GM21737 (cell line): Measurements from ENCODE around the gene RGS1.

Experiments used
- ATAC-seq: cut with Tn5 transposase; IDR thresholded peaks from one replicate; pipeline ENCODE4 v1.9.1; 2021; ENCODE audit warnings: mild to moderate bottlenecking, moderate library complexity; ENCODE audit not compliant: unreplicated experiment

The RGS1 gene

DNA sequence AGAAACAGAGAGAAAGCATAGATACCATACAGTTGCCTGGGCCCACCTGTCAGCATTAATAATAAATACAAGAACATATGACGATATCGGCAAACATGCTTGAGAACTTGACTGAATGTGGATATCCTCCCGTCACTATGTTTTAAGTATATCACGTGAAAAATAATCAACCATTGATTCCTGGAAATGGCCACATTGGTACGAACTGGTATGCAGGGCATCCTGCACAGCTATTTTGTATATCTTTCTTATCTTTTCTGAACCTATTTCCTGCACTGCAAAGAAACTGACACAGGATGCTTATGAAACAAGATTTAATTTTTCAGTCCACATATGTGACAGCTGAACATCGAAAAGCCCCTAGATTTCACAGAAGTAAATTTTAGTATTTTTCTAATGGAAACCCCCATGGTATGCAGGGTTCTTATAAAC, 22.8 kb upstream of the RGS1 start:
- no peak for ATAC-seq

DNA sequence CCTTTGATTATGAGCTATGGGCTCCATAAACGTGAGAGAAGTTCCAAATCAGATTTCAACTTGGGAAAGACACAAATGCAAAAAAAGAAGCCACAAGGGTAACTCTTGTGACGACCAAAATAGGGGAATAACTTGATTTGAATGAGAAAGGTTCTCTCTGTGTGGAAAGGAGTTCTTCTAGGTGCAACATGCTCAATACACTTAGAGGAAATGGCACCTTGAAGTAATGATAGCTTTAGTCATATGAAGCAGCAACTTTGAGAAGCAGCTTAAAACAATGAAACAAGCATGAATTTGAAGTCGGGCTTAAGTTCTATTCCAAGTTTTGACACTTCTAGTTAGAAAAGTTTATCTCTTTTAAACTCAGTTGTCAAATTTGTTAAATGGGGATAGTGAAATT, 21.8 kb upstream of the RGS1 start:
- no peak for ATAC-seq

DNA sequence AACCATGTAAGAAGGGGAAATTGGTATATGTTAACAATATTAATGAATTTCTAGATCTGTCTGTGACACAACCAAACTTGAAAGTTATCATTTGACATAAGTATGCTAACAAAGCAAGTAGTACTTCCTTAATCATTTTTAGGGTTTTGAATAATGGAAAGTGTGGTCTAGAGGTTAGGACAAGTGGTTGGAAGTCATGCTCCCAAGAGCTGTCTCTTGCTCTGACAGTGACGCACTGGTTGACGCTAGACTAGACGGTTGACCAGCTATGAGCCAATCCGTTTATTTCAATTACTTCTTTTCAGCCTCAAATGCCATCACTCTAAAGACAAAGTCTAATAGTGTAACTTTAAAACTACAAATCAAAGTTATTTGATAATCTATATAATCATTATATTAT, 20.7 kb upstream of the RGS1 start:
- no peak for ATAC-seq

- ATAC-seq = no peak
Measured at GRCh38 chr1:192555399-192555798, 20.2 kb upstream of the RGS1 start.

DNA sequence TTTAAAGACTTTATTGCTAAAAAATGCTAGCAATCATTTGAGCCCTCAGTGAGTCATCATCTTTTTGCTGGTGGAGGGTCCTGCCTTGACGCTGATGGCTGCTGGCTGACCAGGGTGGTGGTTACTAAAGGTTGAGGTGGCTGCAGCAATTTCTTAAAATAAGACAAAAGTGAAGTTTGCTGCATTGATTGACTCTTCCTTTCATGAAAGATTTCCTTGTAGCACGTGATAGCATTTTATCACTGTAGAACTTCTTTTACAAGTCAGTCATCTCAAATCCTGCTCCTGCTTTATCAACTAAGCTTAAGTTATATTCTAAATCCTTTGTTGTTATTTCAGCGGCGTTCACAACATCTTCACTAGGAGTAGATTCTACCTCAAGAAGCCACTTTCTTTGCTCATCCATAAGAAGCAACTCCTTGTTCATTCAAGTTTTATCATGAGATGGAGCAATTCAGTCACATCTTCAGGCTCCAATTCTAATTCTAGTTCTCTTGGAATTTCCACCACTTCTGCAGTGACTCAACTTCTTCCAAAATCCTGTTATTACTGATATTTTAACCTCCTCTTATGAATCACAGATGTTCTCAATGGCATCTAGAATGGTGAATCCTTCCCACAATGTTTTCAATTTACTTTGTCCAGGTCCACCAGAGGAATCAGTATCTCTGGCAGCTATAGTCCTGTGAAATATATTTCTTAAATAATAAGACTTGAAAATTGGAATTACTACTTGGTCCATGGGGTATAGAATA, 17.6 kb upstream of the RGS1 start:
- ATAC-seq = no peak

GRCh38 chr1:192559115-192560006, 16.2 kb upstream of the RGS1 start:
- ATAC-seq = peak; percentile 53

DNA sequence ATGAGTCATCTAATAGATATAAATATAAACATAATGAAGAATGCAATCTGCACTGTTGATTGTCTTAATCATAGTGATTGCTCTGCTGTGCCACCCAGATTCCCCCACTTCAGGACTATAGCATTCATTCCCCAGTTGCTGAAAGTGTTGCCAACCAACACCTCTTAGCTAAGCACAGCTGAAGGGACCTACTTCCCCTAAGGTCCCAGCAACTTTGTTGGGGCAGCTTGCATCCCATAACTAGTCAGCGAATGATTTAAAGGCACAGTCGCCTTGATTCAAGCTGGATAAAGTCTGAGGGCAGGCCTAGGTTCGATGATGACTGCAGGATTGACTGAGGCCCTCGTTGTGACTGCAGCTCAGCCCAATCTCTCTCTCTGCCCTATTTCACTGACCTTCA, 14.3 kb upstream of the RGS1 start:
- no peak for ATAC-seq

DNA sequence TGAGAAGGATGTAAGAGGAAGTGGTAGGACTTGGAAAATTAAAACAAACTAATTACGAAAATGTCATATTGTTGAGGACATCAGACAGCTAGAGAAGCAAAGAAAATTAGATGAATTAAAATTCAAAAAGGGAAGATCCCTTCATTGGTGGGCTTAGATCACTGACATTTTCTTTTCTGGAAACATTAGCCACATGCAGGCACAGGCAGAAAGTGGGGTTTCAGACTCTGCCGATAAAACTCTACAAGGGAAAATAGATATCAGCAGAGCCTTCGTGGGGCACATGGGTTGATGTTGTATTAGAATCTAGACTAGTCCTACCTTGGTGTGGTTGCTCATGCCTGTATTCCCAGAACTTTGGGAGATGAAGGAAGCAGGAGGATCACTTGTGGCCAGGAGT, 12.4 kb upstream of the RGS1 start:
- no peak for ATAC-seq

DNA sequence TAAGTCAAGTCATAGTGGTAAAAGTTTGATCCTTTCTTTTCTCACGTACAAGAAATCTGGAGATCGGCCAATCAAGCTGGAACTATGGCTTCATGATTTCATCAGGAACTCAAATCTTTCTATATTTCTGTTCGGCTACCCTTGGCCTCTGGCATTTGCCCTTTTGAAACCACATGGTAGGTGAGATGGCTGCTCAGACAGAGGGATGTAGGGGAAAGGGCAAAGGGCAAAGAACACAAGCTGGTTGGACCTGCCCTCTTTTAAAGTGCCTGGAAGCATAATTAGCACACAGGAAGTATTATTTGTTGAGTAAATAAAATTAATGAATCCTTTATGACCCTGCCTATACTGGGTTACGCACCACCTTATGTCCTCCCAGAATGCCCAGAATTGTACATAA, 11.5 kb upstream of the RGS1 start:
- no peak for ATAC-seq

DNA sequence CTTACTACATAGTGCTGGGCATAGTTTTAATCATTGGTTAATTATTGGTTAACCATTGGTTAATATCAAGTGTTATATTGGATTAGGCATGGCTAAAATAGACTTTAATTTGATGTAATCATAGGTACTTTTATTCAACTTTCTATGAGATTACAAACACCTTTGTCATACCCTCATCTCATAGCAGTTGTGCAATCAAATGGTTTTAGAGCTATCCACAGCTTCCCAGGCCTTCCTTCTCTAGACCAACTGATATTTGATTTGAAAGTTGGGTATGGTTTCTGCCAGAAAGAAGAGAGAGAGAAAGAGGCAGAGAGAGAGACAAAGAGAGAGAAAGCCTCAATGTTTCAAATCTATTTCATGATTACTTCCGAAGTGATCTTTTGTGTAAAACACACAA, 9.6 kb upstream of the RGS1 start:
- no peak for ATAC-seq

DNA sequence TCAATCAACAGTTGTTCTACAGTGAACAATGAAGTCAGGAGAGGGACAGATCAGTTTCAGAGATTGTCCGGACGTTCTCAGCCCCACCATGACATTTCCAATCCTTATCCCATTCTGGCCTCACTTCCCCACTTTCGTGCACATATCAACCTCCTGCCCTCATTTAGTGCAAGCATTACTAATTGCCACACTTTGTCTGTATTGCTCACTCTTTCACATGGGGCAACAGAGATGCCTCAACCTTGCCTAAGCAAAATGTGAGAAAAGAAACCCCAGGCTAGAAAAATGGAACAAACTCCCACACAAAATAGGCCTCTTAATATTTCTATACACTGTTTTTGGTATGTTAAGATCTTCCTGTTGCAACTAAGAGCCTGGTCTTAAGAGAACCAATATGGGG, 8.9 kb upstream of the RGS1 start:
- ATAC-seq = no peak

DNA sequence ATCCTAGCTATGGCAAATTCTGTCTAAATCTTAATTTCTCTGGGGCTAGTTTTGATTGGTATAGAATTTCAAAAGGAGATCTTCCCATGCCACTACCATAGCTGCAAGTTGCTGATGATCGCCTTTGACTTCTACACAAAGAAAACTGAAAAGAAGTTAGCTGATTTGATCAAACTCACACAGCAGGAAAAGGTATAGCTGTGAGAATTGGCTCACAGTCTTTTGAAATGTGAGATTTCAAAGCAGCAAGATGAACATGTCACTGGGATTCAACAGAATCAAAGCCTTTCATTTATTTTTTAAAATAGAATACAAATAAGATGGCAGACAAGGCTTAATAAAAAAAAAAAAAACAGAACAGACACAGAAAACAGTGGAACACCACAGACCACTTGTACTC, 7.5 kb upstream of the RGS1 start:
- ATAC-seq = no peak

DNA sequence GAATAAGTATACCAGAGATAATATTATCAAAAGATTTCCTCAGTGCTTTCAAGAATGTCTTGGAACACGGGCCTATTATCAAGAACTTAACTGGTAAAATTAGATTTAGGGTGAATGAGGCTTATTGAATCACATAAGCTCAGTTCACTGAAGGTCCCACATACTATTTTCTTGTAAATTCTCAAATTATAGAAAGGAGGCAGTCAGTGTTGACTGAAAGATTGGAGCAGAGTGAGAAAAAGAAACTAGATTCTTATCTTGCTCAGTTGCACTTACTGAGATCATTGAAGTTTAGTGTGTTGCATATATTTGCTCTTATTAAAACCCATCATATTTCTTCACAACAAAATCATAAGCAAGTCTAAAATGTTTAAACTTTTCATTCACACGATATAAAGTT, 3.9 kb upstream of the RGS1 start:
- ATAC-seq = no peak

DNA sequence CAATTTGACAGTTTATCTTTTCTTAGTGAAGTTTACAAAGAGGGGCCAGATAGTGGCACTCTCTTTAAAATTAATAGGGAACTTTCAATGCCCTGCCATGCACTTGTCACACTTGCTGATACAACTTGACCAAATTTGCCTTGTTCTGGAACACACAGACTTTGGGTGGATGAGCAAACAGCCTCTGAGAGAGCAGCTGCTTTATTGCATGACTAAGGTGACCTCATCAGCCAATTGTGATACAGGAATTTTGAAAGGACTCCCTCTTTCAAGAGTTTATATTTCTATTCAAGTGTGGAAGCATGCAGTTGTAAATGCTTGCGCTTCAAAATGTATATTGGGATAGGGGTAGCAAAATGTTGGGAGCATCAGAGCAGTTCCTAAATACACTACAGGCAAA, 2.1 kb upstream of the RGS1 start:
- no peak for ATAC-seq

DNA sequence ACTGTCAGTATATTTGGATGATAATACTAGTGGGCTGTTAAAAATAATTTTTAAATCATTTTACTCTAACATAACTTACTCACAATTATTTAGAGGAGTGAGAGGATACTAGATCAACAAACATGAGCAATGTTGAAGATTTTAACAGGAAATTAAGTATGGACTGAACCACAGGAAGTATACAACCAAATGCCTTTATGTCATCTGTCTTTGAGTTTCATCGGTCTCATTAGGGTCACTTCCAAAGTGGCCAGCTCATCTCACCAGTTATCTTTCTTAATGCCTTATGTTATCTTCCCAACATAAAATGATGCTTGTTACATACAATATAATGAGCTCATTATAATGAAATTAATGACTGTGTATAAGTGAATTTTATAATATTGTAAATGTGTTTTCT, 1.5 kb upstream of the RGS1 start:
- ATAC-seq = no peak

DNA sequence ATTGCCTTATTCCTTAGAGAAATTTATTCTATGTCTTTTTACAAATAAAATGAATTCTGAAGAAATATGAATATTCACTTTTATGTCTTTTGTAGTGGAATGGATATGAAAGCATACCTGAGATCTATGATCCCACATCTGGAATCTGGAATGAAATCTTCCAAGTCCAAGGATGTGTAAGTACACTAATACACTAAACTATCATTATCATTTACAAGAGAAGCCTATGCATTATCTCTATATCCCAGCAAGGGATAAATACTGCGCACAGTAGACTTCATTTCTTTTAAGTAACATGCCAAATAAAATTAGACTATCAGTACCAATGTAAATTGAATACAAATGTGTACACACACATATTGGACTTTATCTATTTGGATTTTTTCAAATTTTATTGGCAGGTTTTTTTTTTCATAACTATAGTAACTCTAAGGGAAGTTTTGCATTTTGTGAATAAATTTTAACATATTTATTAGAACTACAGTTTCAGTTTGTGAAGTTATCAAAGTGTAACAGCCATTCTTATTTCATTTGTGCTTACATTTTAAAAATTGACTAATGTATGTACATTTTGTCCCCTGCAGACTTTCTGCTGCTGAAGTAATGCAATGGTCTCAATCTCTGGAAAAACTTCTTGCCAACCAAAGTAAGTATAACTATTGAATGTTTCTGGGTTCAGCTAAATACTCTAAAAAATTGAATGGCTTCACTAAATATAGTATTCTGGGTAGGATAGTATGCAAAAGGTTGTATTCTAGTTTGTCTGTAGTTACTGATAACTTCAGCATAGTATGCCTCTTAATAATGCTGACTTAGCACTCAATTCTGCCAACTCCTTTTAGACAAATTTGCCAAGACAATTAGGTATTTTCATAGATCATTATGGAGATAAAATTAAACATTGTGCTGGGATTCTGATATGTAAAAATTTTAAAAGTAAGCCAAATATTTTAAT, 894 bp downstream of the RGS1 start:
- ATAC-seq = no peak

DNA sequence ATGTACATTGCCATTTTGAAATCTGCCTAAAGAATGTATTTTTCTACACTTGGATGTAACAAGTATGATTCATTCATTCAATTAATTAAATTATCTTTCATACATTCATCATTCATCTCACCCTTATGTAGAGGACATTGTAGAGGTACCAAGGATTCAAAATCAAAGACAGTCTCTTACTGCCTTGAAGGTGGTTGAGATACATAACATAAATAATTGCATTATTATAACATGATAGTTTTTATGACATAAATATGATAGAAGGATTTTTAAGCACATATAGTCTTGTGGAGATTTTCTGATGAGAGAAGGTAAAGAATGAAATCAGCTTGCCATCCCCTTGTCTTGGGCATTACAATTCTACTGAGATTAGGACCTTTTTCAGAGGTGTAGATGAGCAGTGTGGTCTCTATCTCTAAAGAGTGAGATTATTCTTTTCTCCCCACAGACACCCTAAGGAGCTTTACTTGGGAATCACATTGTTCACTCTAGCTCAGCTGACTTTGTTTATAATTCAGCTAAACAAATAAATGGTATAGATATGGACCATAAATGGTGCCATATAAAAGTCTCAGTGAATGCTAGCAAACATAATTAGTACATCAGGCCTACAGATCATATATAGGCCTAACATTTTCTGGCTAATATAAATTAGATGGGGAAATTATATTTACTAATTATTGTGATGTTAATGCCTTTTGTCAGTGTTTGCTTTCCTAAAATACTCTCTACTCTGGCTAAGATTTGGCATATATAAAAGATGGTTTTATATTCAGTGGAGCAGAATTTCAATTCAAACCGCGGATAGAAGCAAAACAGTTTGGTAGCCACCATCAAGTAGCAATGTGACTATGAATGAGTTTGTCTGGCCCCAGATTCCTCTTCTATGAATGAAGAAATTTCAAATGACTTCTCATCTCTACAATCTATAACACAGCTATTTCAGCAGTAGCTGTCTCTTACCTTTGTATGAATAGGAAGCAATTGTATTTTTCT, 1.9 kb downstream of the RGS1 start:
- ATAC-seq = no peak

DNA sequence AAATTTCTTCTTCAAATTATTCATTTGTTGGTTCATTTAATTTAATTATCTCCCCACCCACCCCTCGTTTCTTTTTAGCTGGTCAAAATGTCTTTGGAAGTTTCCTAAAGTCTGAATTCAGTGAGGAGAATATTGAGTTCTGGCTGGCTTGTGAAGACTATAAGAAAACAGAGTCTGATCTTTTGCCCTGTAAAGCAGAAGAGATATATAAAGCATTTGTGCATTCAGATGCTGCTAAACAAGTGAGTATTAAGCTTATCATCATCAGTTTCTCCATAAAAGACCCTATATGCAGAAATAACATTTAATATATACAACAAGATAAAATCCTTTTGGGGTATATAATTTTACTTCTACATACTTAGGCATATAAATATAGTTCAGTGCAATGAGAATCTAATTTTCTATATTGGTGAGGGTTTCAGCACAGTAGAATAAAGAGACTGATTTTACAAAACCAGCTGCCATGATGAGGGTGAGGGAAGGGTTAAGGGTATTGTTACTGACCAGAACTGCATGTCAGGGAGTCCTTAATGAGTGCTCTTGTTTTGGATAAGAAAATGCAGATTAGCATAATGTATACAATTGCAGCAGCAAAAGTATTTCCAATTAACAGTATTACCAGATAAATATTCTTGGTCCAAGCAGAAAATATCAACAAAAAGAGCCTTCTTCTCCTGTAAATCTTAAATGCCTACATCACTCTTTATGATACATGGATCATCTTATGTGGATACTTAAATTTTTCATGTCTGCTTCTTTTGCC, 2.8 kb downstream of the RGS1 start:
- no peak for ATAC-seq

DNA sequence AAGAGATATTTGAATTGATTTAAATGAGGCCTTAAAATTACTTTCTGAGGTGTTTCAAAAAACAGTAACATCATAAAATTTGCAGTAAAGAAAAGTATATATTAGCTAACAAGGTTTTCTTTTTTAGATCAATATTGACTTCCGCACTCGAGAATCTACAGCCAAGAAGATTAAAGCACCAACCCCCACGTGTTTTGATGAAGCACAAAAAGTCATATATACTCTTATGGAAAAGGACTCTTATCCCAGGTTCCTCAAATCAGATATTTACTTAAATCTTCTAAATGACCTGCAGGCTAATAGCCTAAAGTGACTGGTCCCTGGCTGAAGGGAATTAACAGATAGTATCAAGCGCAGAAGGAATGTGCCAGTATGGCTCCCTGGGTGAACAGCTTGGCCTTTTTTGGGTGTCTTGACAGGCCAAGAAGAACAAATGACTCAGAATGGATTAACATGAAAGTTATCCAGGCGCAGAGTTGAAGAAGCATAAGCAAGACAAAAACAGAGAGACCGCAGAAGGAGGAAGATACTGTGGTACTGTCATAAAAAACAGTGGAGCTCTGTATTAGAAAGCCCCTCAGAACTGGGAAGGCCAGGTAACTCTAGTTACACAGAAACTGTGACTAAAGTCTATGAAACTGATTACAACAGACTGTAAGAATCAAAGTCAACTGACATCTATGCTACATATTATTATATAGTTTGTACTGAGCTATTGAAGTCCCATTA, 3.6 kb downstream of the RGS1 start:
- peak; percentile 14 for ATAC-seq
